ENCODE data around the gene METRNL. TPM values are rescaled to one million over a fixed set of nuclear protein-coding genes. Genes with fewer than 3 reads are reported as not detected.
A peak's percentile ranks its signal among the peaks of the same experiment; 100 is the strongest.

METRNL gene
- total RNA-seq, 2 experiments from 2014 or later = 14.4 to 15.2 TPM

DNA sequence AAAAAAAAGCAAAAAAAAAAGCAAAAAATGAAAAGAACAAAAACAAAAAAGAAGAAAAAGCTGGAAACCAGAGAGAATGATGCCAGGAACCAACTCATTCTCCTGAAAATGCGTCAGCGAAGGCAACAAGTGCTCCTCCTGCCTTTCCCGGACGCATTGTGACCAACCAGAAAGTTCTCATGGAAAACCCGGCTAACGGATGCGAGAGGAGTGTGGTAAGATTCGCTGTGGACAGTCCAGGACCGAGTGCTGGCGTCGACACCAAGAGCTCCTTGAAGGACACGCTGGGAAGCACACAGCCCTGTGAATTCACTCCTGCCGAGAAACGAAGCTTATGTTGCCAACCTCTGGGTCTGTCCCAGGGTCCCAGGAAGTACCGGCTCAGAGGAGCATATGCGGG lies 43.4 kb downstream of the METRNL start:
- DNase-seq = no peak
- H3K4me3 Mint-ChIP-seq = no peak overlapping the region
- no peaks in the 10 kb centered on the region for H3K9me3 Mint-ChIP-seq
- no peak overlapping the region for H3K27ac Mint-ChIP-seq
- CTCF ChIA-PET = no interaction called here
- intact Hi-C loops (cut with micrococcal nuclease) = no loop called here
- H3K4me1 Mint-ChIP-seq (ENCODE audit: low read depth) = peaks cover 22% of the 10 kb centered on the region
- H3K27me3 Mint-ChIP-seq (ENCODE audit: low read depth) = peaks cover 30% of the 10 kb centered on the region
- H3K36me3 Mint-ChIP-seq (ENCODE audit: low read depth) = no peaks in the 10 kb centered on the region

- Mint-ChIP-seq H3K9me3 (no peaks in the 10 kb centered on the region), H3K4me1 (ENCODE audit: low read depth) (peaks cover 22% of the 10 kb centered on the region), H3K36me3 (ENCODE audit: low read depth) (no peaks in the 10 kb centered on the region), H3K4me3 (no peak overlapping the region), H3K27ac (no peak overlapping the region), H3K27me3 (ENCODE audit: low read depth) (peaks cover 28% of the 10 kb centered on the region)
- intact Hi-C loops (cut with micrococcal nuclease) = no loop called here
- CTCF ChIA-PET = interaction anchor here (0.7 kb wide), 2 partner anchors 34 to 349 kb away, joined by 3 to 5 read pairs; no protein-coding TSS in a partner anchor
- DNase-seq = no peak
These were observed 44.7 kb downstream of the METRNL start for GRCh38 chr17:83123896-83124801.

GRCh38 chr17:83124871-83125514 lies 45.6 kb downstream of the METRNL start:
- peaks cover 20% of the 10 kb centered on the region for H3K4me1 Mint-ChIP-seq (ENCODE audit: low read depth)
- no peaks in the 10 kb centered on the region for H3K9me3 Mint-ChIP-seq
- DNase-seq = no peak
- H3K36me3 Mint-ChIP-seq (ENCODE audit: low read depth) = no peaks in the 10 kb centered on the region
- CTCF ChIA-PET = no interaction called here
- no peak overlapping the region for H3K4me3 Mint-ChIP-seq
- H3K27ac Mint-ChIP-seq = no peak overlapping the region
- H3K27me3 Mint-ChIP-seq (ENCODE audit: low read depth) = peaks cover 26% of the 10 kb centered on the region
- intact Hi-C loops (cut with micrococcal nuclease) = no loop called here

GRCh38 chr17:83125515-83126274 lies 46.3 kb downstream of the METRNL start:
- Mint-ChIP-seq H3K27me3 (ENCODE audit: low read depth) (peaks cover 26% of the 10 kb centered on the region), H3K9me3 (no peaks in the 10 kb centered on the region), H3K4me1 (ENCODE audit: low read depth) (peaks cover 13% of the 10 kb centered on the region), H3K36me3 (ENCODE audit: low read depth) (no peaks in the 10 kb centered on the region), H3K4me3 (no peak overlapping the region), H3K27ac (no peak overlapping the region)
- CTCF ChIA-PET = no interaction called here
- peak; percentile 38 for DNase-seq
- intact Hi-C loops (cut with micrococcal nuclease) = no loop called here

GRCh38 chr17:83126275-83126811 lies 46.9 kb downstream of the METRNL start:
- peaks cover 26% of the 10 kb centered on the region for H3K27me3 Mint-ChIP-seq (ENCODE audit: low read depth)
- H3K9me3 Mint-ChIP-seq = no peaks in the 10 kb centered on the region
- CTCF ChIA-PET = no interaction called here
- intact Hi-C loops (cut with micrococcal nuclease) = no loop called here
- no peaks in the 10 kb centered on the region for H3K36me3 Mint-ChIP-seq (ENCODE audit: low read depth)
- peaks cover 12% of the 10 kb centered on the region for H3K4me1 Mint-ChIP-seq (ENCODE audit: low read depth)
- H3K4me3 Mint-ChIP-seq = no peak overlapping the region
- H3K27ac Mint-ChIP-seq = no peak overlapping the region
- no peak for DNase-seq

DNA sequence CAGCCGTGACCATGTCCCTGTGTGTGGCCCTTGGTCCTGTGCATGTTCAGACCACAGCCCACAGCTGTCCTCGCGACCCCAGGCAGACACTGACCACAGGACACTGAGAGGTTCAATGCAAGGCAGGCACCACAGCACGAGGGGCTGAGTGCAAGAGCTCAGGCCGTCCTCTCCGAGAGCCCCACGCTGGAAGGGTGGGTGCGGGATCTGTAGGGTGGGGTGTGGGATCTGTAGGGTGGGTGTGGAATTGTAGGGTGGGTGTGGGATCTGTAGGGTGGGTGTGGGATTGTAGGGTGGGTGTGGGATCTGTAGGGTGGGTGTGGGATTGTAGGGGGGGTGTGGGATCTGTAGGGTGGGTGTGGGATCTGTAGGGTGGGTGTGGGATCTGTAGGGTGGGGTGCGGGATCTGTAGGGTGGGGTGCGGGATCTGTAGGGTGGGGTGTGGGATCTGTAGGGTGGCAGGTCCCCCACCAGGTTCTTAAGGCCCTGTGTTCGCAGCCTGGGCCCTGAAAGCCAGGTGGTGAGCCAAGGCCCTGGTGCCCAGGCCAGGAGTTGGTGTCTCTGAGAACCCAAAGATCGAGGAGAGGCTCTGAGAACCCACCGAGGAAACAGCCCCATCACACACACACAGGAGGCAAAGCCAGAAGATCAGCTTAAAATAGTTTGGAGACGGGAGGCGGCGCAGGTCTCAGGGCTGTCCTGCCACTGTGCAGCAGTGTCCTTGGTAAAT lies 48.2 kb downstream of the METRNL start:
- no peaks in the 10 kb centered on the region for H3K9me3 Mint-ChIP-seq
- peaks cover 12% of the 10 kb centered on the region for H3K4me1 Mint-ChIP-seq (ENCODE audit: low read depth)
- H3K36me3 Mint-ChIP-seq (ENCODE audit: low read depth) = no peaks in the 10 kb centered on the region
- no peak overlapping the region for H3K27ac Mint-ChIP-seq
- H3K27me3 Mint-ChIP-seq (ENCODE audit: low read depth) = peaks cover 22% of the 10 kb centered on the region
- CTCF ChIA-PET = no interaction called here
- no peak for DNase-seq
- H3K4me3 Mint-ChIP-seq = no peak overlapping the region
- intact Hi-C loops (cut with micrococcal nuclease) = no loop called here

- intact Hi-C loops (cut with micrococcal nuclease) = no loop called here
- Mint-ChIP-seq H3K9me3 (no peaks in the 10 kb centered on the region), H3K4me1 (ENCODE audit: low read depth) (peaks cover 12% of the 10 kb centered on the region), H3K27me3 (ENCODE audit: low read depth) (peaks cover 20% of the 10 kb centered on the region), H3K36me3 (ENCODE audit: low read depth) (no peaks in the 10 kb centered on the region), H3K27ac (no peak overlapping the region), H3K4me3 (no peak overlapping the region)
- DNase-seq = no peak
- CTCF ChIA-PET = no interaction called here
These were observed 49.2 kb downstream of the METRNL start for GRCh38 chr17:83128306-83129240.

- CTCF ChIA-PET = no interaction called here
These were observed 50.3 kb downstream of the METRNL start for GRCh38 chr17:83129676-83130075.

DNA sequence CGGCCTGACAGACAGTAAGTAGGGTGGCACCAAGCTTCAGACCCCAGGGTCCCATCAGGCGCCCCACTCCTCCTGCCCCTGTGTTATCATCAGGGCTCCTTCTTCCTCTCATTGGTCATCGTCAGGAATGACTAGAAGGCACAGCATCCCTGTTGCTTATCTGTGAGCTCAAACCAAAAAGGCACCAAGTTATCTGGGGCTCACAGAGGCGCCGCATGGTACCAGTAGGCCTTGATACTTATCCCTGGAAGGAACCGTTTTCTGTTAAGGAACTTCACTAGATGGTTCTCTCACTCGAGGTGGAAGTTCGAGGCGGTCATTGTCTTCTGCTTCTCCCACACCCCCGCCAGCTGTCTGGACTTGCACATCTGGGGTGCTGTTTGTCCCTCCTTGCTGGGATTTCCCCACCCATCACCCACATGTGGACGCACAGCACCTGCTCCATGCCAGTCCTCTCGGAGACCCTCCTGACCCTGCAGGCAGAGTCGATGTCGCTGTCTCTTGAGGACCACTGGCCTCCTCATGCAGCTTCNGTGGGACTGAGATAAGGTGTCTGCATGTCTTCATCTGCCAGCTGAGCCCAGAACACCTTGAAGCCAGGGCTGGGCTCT lies 52.1 kb downstream of the METRNL start:
- DNase-seq = no peak
- no peak overlapping the region for H3K4me3 Mint-ChIP-seq
- H3K9me3 Mint-ChIP-seq = no peaks in the 10 kb centered on the region
- no peak overlapping the region for H3K27ac Mint-ChIP-seq
- H3K27me3 Mint-ChIP-seq (ENCODE audit: low read depth) = peaks cover 3% of the 10 kb centered on the region
- CTCF ChIA-PET = interaction anchor here (0.6 kb wide), 1 partner anchor 307 kb away, joined by 3 read pairs; no protein-coding TSS in a partner anchor
- H3K36me3 Mint-ChIP-seq (ENCODE audit: low read depth) = no peaks in the 10 kb centered on the region
- no peaks in the 10 kb centered on the region for H3K4me1 Mint-ChIP-seq (ENCODE audit: low read depth)
- intact Hi-C loops (cut with micrococcal nuclease) = no loop called here

More at GRCh38 chr17:83129676-83130075, 50.3 kb downstream of the METRNL start:
- peaks cover 16% of the 10 kb centered on the region for H3K27me3 Mint-ChIP-seq (ENCODE audit: low read depth)
- no peak for DNase-seq
- H3K36me3 Mint-ChIP-seq (ENCODE audit: low read depth) = no peaks in the 10 kb centered on the region
- H3K9me3 Mint-ChIP-seq = no peaks in the 10 kb centered on the region
- intact Hi-C loops (cut with micrococcal nuclease) = no loop called here
- H3K4me3 Mint-ChIP-seq = no peak overlapping the region
- peaks cover 12% of the 10 kb centered on the region for H3K4me1 Mint-ChIP-seq (ENCODE audit: low read depth)
- no peak overlapping the region for H3K27ac Mint-ChIP-seq

DNA sequence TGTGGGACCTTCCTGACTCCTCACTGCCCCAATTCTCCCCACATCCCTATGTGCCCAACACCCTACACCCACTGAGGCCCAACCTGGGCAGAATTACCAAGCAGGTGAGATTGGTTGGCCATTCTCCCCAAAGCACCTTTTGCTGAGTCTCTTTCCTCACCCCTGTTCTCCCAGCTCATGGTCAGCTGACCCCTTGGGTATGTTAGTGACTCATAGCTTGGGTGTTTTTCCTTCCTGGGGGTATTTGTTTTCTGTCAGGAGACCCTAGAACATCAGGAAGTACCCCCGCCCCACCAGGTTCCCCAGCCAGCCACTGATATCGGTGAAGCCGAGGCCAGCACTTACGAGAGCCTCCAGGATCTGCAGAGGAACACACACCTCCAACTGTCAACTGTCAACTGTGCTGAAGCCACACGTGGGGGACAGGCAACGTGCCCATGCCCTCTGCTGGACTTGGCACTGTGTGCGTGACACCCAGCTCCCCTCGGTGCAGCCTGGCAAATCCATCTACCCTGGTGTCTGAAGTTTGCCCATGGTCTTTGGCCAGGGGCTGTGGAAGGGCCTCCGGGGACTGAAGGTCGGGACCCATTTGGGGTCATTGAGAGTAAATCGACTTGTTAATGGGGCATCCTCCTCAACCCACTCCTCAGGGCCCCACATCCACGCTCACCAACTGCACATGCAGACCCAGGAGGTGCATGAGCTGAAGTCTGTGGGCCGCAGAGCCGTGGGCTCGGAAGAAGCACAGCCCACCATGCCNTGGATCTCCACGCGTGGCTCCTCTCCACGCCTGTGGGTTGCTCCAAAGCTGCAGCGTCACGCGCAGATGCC lies 53.1 kb downstream of the METRNL start:
- H3K4me3 Mint-ChIP-seq = no peak overlapping the region
- no peaks in the 10 kb centered on the region for H3K9me3 Mint-ChIP-seq
- no peak overlapping the region for H3K27ac Mint-ChIP-seq

More for the DNA sequence above, 53.1 kb downstream of the METRNL start:
- H3K4me1 Mint-ChIP-seq (ENCODE audit: low read depth) = no peaks in the 10 kb centered on the region
- H3K27me3 Mint-ChIP-seq (ENCODE audit: low read depth) = peaks cover 3% of the 10 kb centered on the region
- intact Hi-C loops (cut with micrococcal nuclease) = no loop called here
- CTCF ChIA-PET = interaction anchor here (0.6 kb wide), 1 partner anchor 308 kb away, joined by 3 read pairs; no protein-coding TSS in a partner anchor
- no peaks in the 10 kb centered on the region for H3K36me3 Mint-ChIP-seq (ENCODE audit: low read depth)
- DNase-seq = no peak

All from activated naive CD4-positive, alpha-beta T cell treated with anti-CD3 and anti-CD28 coated beads for 36 hours (primary cell).